ENCODE results near the gene CNFN.

DNA sequence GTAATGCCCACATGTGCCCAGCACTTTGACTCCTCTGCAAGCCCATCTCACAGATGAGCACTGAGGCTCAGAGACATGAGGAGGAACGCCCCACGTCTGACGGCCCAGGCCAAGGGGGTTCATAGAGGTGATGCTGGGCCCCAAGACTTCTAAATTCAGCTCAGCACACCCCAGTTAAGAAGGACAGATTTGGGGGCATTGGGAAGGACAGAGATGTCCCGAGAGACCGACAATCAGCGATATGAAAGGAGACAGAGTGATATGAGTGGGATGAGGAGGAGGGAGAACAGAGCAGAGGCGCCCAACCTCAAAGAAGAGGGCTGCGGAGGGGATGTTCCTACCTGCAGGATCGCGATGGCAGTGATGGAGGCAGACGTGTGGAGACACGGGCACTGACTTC lies at the start of gene CNFN:
- no peak for TF ChIP-seq EP300 (IDR thresholded peaks at IDR 0.05)
- TF ChIP-seq, protein P1, sequence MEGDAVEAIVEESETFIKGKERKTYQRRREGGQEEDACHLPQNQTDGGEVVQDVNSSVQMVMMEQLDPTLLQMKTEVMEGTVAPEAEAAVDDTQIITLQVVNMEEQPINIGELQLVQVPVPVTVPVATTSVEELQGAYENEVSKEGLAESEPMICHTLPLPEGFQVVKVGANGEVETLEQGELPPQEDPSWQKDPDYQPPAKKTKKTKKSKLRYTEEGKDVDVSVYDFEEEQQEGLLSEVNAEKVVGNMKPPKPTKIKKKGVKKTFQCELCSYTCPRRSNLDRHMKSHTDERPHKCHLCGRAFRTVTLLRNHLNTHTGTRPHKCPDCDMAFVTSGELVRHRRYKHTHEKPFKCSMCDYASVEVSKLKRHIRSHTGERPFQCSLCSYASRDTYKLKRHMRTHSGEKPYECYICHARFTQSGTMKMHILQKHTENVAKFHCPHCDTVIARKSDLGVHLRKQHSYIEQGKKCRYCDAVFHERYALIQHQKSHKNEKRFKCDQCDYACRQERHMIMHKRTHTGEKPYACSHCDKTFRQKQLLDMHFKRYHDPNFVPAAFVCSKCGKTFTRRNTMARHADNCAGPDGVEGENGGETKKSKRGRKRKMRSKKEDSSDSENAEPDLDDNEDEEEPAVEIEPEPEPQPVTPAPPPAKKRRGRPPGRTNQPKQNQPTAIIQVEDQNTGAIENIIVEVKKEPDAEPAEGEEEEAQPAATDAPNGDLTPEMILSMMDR (IDR thresholded peaks at IDR 0.05) = no peak
- no peak for TF ChIP-seq POLR2A (IDR thresholded peaks at IDR 0.05)
